ENCODE measurements around the gene GALNT9. TPM values are rescaled to one million over a fixed set of nuclear protein-coding genes. Genes with fewer than 3 reads are reported as not detected.
"Not testable (repeated sequence)": the region's sequence is repeated elsewhere in the genome, so short reads cannot be mapped to it uniquely, and the experiment has no call there.

Gene GALNT9
- polyA plus RNA-seq, 1 experiment, result not detected

- TF ChIP-seq, protein P1, sequence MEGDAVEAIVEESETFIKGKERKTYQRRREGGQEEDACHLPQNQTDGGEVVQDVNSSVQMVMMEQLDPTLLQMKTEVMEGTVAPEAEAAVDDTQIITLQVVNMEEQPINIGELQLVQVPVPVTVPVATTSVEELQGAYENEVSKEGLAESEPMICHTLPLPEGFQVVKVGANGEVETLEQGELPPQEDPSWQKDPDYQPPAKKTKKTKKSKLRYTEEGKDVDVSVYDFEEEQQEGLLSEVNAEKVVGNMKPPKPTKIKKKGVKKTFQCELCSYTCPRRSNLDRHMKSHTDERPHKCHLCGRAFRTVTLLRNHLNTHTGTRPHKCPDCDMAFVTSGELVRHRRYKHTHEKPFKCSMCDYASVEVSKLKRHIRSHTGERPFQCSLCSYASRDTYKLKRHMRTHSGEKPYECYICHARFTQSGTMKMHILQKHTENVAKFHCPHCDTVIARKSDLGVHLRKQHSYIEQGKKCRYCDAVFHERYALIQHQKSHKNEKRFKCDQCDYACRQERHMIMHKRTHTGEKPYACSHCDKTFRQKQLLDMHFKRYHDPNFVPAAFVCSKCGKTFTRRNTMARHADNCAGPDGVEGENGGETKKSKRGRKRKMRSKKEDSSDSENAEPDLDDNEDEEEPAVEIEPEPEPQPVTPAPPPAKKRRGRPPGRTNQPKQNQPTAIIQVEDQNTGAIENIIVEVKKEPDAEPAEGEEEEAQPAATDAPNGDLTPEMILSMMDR (IDR thresholded peaks at IDR 0.05; ENCODE audit: insufficient read depth, low read depth, low read length), result no peak
- POLR2A ChIA-PET, result no interaction called here
Measured at GRCh38 chr12:132196873-132197390, 132.5 kb downstream of the GALNT9 start.

GRCh38 chr12:132196038-132196872 lies 133.1 kb downstream of the GALNT9 start:
- H3K27me3 ChIP-seq (ENCODE audit: control insufficient read depth, insufficient read depth, low read length), result peaks cover 3% of the 10 kb centered on the region
- TF ChIP-seq, protein P1 (IDR thresholded peaks at IDR 0.05; ENCODE audit: insufficient read depth, low read depth, low read length), result no peak
- ChIA-PET CTCF (no interaction called here), POLR2A (no interaction called here)
- no peak overlapping the region for H3K4me3 ChIP-seq (ENCODE audit: low read depth, low read length)
- no peaks in the 10 kb centered on the region for H3K36me3 ChIP-seq (ENCODE audit: control insufficient read depth, insufficient read depth, low read length)
- no peak for DNase-seq (ENCODE audit: low read depth)

More at GRCh38 chr12:132196873-132197390, 132.5 kb downstream of the GALNT9 start:
- no peak overlapping the region for H3K4me3 ChIP-seq (ENCODE audit: low read depth, low read length)
- H3K27me3 ChIP-seq (ENCODE audit: control insufficient read depth, insufficient read depth, low read length), result peaks cover 3% of the 10 kb centered on the region
- DNase-seq (ENCODE audit: low read depth), result no peak
- CTCF ChIA-PET, result no interaction called here
- no peaks in the 10 kb centered on the region for H3K36me3 ChIP-seq (ENCODE audit: control insufficient read depth, insufficient read depth, low read length)

- H3K27me3 ChIP-seq (ENCODE audit: control insufficient read depth, insufficient read depth, low read length); DNase-seq (ENCODE audit: low read depth); CTCF ChIA-PET; H3K36me3 ChIP-seq (ENCODE audit: control insufficient read depth, insufficient read depth, low read length); H3K4me3 ChIP-seq (ENCODE audit: low read depth, low read length): not testable (repeated sequence)
- POLR2A ChIA-PET, result interaction anchor here (0.6 kb wide), 1 partner anchor 27 kb away, joined by 6 read pairs; no protein-coding TSS in a partner anchor
Measured at GRCh38 chr12:132195242-132195641, 134.1 kb downstream of the GALNT9 start.

DNA sequence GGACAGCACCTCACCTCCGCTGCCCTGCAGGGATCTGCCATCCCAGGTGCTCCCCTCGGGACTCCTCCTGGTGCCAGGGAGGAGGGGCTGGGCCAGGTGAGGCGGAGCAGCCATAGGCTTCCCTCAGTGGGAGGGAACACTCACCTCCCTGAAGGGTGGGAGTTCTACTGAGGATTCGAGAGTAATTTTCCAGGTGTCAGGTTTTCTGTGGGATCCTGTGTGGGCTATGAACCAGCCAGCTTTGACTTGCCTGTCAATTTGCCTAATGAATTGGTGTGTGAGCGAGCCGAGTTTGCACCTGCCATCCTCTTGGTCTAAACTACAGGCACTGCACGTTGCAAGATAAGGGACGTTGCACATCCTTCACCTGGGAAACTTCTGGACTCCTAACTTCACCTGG lies 134.8 kb downstream of the GALNT9 start:
- ChIA-PET POLR2A (interaction anchor here (0.7 kb wide), 1 partner anchor 90 kb away, joined by 4 read pairs; no protein-coding TSS in a partner anchor), CTCF (no interaction called here)
- Histone ChIP-seq H3K4me3 (ENCODE audit: low read depth, low read length) (no peak overlapping the region), H3K36me3 (ENCODE audit: control insufficient read depth, insufficient read depth, low read length) (no peaks in the 10 kb centered on the region), H3K27me3 (ENCODE audit: control insufficient read depth, insufficient read depth, low read length) (peaks cover 2% of the 10 kb centered on the region)
- no peak for DNase-seq (ENCODE audit: low read depth)
- TF ChIP-seq, protein P1 (IDR thresholded peaks at IDR 0.05; ENCODE audit: insufficient read depth, low read depth, low read length), result no peak

DNA sequence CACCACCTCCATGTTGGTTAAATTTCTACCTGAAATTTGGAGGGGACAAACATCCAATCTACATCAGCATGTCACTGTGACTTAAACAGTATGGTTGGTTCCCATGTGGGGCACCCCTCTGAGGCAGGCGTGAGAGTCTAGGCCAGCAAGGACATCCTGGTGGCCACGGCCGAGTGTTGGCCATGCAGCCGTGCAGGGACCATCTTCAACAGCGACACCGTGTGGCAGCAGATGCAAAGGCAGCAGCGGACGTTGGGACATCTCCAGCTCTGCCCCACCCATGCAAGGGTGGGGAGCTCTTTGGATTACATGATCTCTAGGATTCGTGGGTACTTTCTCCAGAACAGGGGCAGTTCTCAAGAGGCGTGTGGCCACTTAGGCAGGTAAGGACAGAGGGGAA lies 135.3 kb downstream of the GALNT9 start:
- Histone ChIP-seq H3K36me3 (ENCODE audit: control insufficient read depth, insufficient read depth, low read length) (no peaks in the 10 kb centered on the region), H3K27me3 (ENCODE audit: control insufficient read depth, insufficient read depth, low read length) (peaks cover 2% of the 10 kb centered on the region), H3K4me3 (ENCODE audit: low read depth, low read length) (no peak overlapping the region)
- DNase-seq (ENCODE audit: low read depth), result no peak
- POLR2A ChIA-PET, result interaction anchor here (0.7 kb wide), 1 partner anchor 91 kb away, joined by 4 read pairs; no protein-coding TSS in a partner anchor
- TF ChIP-seq, protein P1 (IDR thresholded peaks at IDR 0.05; ENCODE audit: insufficient read depth, low read depth, low read length), result peak; percentile 20; the same call in 1 of the 2 replicates
- CTCF ChIA-PET, result no interaction called here

Measured in BJ (cell line).